IPS-18a (cell line): ENCODE data around the gene SPHK2.

Source experiments
- H3K27ac ChIP-seq: one replicate; pipeline ENCODE4 v1.5.1; 2013; ENCODE audit warnings: low read length
- H3K27me3 ChIP-seq: one replicate; pipeline ENCODE4 v1.6.1; 2013; ENCODE audit warnings: mild to moderate bottlenecking, low read length; ENCODE audit not compliant: control insufficient read depth, insufficient read depth
- H3K36me3 ChIP-seq: one replicate; pipeline ENCODE4 v1.6.1; 2013; ENCODE audit warnings: low read depth, low read length; ENCODE audit not compliant: control insufficient read depth
- H3K4me1 ChIP-seq: one replicate; pipeline ENCODE4 v1.6.1; 2013; ENCODE audit warnings: low read depth, low read length; ENCODE audit not compliant: control insufficient read depth
- H3K4me3 ChIP-seq: one replicate; pipeline ENCODE4 v1.5.1; 2013; ENCODE audit warnings: low read length
- H3K9ac ChIP-seq: one replicate; pipeline ENCODE4 v1.6.1; 2013; ENCODE audit warnings: mild to moderate bottlenecking, low read length, moderate library complexity
- H3K9me3 ChIP-seq: one replicate; pipeline ENCODE4 v1.6.1; 2013; ENCODE audit warnings: low read depth, low read length; ENCODE audit not compliant: control insufficient read depth

SPHK2 gene

DNA sequence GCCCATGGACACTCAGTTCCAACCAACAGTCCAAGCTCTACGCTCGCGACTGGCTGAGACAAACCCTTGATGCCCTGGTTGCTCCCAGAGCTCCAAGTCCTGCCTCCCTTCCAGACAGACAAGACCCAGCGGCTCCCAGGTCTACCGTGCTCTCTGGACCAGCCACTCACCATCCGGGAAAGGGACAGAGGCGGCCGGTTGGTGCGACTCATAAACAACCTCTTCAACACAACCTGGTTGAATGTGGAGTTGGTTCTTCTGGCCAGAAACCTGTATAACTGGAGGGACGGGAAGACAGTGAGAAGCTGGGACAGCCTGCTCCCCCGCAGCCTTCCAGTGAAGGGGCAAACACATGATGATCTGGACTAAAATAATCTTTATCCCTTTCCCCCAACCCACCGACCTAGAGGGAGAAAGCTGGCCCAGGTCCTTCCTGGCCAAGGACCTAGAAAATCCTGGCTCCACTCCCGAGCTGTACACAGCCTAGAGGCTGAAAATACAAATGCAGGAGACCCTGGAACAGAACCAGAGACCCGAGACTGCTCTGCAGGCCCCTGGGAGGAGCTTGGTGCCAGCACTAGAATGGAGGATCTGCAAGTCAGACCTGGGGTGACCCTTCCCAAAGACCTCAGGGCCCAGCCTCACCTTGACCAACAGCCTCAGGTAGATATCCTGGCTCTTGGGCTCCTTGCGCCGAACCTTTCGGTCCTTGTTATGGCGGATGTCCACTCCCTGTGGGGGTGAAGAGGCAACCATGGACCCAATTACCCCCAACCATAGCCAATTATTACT is 2.0 kb upstream of the SPHK2 start:
- Histone ChIP-seq H3K27ac (no peak overlapping the region), H3K27me3 (no peaks in the 10 kb centered on the region), H3K36me3 (peaks cover 28% of the 10 kb centered on the region), H3K4me1 (peaks cover 21% of the 10 kb centered on the region), H3K9me3 (no peaks in the 10 kb centered on the region), H3K9ac (peak overlapping the region; percentile 96), H3K4me3 (peak overlapping the region; percentile 94)

DNA sequence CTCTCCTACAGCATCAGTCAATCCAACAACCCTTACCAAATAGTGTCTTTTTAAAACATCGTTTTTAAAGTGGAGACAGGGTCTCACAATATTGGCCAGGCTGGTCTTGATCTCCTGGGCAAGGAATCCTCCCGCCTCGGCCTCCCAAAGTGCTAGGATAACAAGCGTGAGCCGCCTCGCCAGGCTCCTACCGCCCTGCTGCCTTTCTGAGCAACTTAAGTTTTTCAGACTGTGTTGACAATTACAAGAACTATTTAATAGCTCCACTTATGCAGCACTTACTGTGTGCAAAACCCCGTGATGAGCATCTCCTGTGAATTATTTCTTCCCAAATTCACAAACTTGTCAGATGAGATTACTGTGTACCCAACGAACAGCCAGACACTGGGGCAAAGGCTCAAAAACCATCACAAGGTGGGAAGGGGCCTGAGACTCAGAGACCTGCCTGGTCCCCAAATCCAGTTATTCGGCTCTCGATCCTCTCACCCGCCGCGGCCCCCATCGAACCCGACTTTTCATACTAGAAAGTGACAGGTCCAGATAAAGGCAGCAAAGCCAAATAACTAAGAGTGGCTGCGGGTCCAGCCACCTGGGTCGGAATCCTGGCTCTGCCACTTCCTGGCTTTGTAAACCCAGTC is 909 bp upstream of the SPHK2 start:
- Histone ChIP-seq H3K27ac (peak overlapping the region; percentile 88), H3K36me3 (peaks cover 28% of the 10 kb centered on the region), H3K27me3 (no peaks in the 10 kb centered on the region), H3K9ac (peak overlapping the region; percentile 96), H3K4me3 (peak overlapping the region; percentile 94), H3K4me1 (peaks cover 24% of the 10 kb centered on the region), H3K9me3 (no peaks in the 10 kb centered on the region)

DNA sequence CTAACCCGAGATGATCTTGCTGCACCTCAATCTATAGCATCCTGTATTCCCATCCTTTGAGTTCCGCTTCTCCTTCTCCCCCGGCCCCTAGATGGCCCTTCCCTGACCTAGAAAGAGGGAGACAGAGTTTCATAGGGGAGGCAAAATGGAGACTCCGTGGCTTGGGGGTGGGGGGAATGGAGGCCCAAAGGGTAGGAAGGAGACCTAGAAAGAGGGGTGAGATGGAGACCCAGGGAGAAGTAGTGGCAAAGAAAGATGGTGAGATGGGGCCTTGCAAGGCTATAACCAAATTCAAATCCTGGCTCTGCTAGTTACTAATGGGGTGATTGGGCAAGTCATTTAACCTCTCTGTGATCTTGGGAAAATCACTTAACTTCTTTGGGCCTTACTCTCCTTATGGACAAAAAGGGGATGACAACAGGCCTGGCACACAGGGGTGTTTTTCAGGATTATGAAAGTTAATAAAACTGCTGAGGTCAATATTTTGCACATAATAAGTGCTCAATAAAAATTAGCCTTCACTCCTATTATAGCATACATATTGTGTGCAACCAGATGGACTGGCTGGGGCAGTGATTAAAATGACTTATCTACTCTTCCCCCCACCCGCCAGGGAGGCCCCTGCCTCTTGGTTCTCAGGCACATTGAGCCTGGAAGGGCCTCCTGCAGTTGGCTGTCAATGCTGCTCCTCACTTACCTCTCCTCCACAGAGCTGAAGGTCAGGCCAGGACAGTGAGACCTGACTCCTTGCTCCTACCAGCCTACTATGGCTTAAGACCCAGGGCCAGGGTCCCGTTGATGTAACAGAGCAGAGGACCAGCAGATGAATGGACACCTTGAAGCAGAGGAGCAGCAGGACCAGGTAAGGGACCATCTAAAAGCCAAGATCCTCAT is 633 bp downstream of the SPHK2 start:
- H3K27ac ChIP-seq, result peak overlapping the region; percentile 66
- no peaks in the 10 kb centered on the region for H3K27me3 ChIP-seq
- H3K4me3 ChIP-seq, result peak overlapping the region; percentile 94
- peaks cover 20% of the 10 kb centered on the region for H3K4me1 ChIP-seq
- peak overlapping the region; percentile 96 for H3K9ac ChIP-seq
- H3K36me3 ChIP-seq, result peaks cover 28% of the 10 kb centered on the region
- no peaks in the 10 kb centered on the region for H3K9me3 ChIP-seq

DNA sequence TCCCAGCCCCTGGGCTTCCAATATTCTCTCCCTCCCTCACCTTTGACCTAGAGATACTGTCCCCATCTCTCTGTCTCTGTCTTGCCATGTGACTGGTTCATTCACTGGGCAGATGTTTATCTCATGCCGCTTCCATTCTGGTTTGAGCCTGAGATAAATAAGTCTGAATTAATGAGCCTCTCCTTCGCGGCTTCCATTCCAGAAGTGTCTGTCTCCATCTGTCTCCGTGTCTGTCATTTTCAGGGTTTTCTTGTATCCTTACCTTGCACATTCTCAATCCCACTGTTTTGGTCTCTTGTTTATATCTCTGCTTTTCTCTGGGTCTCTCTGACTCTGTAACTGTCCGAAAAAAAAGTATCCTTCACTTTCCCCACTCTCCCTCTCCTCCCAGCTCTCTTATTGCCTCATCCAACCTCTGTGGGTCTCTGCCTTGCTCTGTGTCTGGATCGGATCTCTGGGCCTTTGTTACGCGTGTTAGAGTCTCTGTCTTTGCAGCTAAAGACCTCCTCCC is 4.3 kb downstream of the SPHK2 start:
- Histone ChIP-seq H3K4me1 (peaks cover 12% of the 10 kb centered on the region), H3K9ac (peak overlapping the region; percentile 75), H3K27me3 (no peaks in the 10 kb centered on the region), H3K36me3 (no peaks in the 10 kb centered on the region), H3K4me3 (peak overlapping the region; percentile 91), H3K27ac (peak overlapping the region; percentile 42), H3K9me3 (no peaks in the 10 kb centered on the region)

DNA sequence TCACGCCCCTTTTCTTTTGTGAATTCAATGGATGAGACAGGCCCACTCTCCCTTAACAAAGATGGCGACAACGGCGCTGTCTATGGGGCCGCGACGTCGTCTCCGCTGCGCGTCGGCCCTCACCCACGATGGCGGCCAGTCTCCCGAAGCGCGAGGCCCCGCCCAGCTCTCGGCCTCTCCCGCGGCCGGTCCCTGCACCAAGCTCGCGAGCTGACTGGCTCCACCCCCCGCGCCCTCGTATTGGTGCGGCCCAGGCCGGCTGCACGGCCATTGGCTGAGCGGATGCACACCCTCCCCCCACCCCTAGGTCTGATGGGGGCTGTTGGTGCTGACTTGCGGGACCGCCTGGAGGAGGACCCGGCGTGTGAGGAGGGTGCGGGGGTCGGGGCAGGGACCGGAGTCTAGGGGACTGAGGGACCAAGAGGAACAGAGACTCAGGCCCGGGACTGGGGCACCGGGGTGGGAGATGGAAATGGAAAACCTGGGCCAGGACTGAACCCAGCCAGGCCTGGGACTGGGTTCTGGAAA is 4.8 kb downstream of the SPHK2 start:
- no peaks in the 10 kb centered on the region for H3K9me3 ChIP-seq
- H3K4me3 ChIP-seq, result peak overlapping the region; percentile 91
- no peaks in the 10 kb centered on the region for H3K27me3 ChIP-seq
- peak overlapping the region; percentile 85 for H3K27ac ChIP-seq
- H3K4me1 ChIP-seq, result peaks cover 12% of the 10 kb centered on the region
- peak overlapping the region; percentile 79 for H3K9ac ChIP-seq
- H3K36me3 ChIP-seq, result no peaks in the 10 kb centered on the region

DNA sequence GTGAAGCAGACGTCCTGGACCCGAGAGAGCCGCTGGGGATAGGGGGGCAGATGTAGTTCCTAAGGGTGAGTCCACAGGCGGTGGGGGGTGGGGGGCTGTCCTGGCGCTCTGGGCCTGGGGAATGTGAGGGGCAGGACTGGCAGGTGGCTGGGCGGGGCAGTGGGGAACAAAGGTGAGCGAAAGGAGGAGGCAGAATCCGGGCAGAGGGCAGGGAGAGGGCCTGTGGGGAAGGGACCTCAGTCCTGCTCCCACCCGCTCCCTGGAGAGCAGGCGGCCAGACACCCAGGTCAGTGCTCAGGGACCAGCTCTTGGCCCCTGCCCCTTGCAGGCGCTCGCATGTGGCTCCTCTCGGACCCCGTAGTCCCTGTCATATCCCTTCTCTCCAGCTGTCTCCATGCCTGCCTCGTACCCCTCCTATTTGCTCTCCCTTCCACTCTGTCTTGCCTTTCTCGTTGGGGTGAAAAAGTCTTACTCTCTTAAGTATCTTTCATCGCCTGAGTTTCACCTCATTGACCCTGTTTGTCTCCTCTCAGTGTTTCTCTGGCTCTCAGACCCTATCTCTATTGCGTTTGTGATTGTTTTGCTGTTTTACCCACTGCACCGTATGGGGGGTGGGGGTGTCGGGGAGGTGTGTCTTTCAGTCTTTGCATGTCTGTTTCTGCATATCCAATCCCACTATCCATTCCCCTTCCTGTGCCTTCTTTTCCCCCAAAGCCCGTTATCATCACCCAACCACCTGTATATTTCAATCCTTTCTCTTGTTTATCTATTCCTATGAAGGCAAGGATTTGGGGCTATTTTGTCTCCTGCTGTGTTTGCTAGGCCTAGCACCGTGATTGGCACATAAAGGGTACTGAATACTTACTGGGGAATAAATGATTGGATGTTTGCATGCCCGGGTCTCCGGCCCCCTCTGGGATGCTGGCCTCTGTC is 5.8 kb downstream of the SPHK2 start:
- Histone ChIP-seq H3K27ac (no peak overlapping the region), H3K9me3 (no peaks in the 10 kb centered on the region)

DNA sequence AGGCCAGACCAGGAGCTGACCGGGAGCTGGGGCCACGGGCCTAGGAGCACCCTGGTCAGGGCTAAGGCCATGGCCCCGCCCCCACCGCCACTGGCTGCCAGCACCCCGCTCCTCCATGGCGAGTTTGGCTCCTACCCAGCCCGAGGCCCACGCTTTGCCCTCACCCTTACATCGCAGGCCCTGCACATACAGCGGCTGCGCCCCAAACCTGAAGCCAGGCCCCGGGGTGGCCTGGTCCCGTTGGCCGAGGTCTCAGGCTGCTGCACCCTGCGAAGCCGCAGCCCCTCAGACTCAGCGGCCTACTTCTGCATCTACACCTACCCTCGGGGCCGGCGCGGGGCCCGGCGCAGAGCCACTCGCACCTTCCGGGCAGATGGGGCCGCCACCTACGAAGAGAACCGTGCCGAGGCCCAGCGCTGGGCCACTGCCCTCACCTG is 6.6 kb downstream of the SPHK2 start:
- Histone ChIP-seq H3K27me3 (no peaks in the 10 kb centered on the region), H3K9me3 (no peaks in the 10 kb centered on the region), H3K9ac (no peak overlapping the region), H3K4me3 (no peak overlapping the region), H3K4me1 (peaks cover 20% of the 10 kb centered on the region), H3K27ac (no peak overlapping the region), H3K36me3 (no peaks in the 10 kb centered on the region)

More for the DNA sequence above, 5.8 kb downstream of the SPHK2 start:
- Histone ChIP-seq H3K4me1 (peaks cover 15% of the 10 kb centered on the region), H3K27me3 (no peaks in the 10 kb centered on the region), H3K36me3 (no peaks in the 10 kb centered on the region), H3K4me3 (peak overlapping the region; percentile 91), H3K9ac (peak overlapping the region; percentile 79)

DNA sequence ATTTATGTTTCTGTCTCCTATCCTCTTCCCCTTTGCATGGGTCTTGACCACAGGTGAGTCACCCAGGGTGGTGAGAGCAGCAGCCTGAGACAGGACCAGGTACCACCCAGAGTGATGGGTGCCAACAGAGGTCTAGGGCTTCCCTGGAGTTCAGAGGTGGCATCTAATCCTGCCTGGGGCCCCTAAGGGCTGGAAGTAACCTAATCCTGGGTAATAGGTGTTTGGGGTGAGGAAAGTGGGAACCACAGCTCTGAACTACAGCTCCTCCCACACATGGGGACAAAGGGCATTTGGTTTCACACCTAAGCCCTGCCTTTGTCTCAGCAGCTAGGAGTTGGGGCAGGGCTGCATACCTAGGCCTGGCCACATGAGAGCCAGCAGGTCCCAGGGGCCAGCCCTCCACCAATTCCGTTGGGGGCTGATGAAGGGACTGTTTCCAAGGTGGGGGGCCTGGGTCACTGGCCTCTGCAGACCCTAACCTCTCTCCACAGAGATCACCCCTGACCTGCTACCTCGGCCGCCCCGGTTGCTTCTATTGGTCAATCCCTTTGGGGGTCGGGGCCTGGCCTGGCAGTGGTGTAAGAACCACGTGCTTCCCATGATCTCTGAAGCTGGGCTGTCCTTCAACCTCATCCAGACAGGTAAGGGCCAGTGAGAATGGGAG is 8.0 kb downstream of the SPHK2 start:
- Histone ChIP-seq H3K9me3 (no peaks in the 10 kb centered on the region), H3K4me3 (no peak overlapping the region), H3K27me3 (no peaks in the 10 kb centered on the region), H3K9ac (no peak overlapping the region), H3K4me1 (peaks cover 27% of the 10 kb centered on the region), H3K36me3 (no peaks in the 10 kb centered on the region), H3K27ac (no peak overlapping the region)

DNA sequence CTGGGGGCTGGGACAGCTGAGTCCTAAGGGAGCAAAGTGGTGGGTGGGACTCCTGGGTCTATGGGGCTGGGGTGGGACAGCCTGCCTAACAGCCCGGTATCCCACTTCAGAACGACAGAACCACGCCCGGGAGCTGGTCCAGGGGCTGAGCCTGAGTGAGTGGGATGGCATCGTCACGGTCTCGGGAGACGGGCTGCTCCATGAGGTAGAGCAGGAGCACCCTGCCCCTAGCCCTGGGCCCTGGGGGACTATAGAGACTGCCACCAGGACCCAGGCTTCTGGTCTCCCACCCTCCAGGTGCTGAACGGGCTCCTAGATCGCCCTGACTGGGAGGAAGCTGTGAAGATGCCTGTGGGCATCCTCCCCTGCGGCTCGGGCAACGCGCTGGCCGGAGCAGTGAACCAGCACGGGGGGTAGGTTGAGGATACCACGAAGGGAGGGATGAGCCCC is 8.6 kb downstream of the SPHK2 start:
- no peak overlapping the region for H3K9ac ChIP-seq
- H3K36me3 ChIP-seq, result no peaks in the 10 kb centered on the region
- H3K4me3 ChIP-seq, result no peak overlapping the region
- H3K9me3 ChIP-seq, result no peaks in the 10 kb centered on the region
- no peak overlapping the region for H3K27ac ChIP-seq
- peaks cover 27% of the 10 kb centered on the region for H3K4me1 ChIP-seq
- H3K27me3 ChIP-seq, result no peaks in the 10 kb centered on the region
